OCI-LY1 (cell line): ENCODE results near the gene PLEKHA7.
"Not testable (repeated sequence)": the region's sequence is repeated elsewhere in the genome, so short reads cannot be mapped to it uniquely, and the experiment has no call there.

Experiments used
- H2AFZ ChIP-seq: fragments of 200-600 bp; sonication (generic), shearing (Covaris generic); 2 replicates; pipeline ENCODE4 v1.6.0; 2014; ENCODE audit warnings: antibody characterized with exemption, mild to moderate bottlenecking, low read length
- H3F3A ChIP-seq: fragments of 200-600 bp; sonication (generic), shearing (Covaris generic); 2 replicates; pipeline ENCODE4 v1.6.0; 2014; ENCODE audit warnings: mild to moderate bottlenecking, antibody characterized with exemption, low read length, moderate library complexity; ENCODE audit not compliant: insufficient read depth
- H3K27ac ChIP-seq: fragments of 200-600 bp; sonication (generic); 2 replicates; pipeline ENCODE4 v1.5.1; 2014; ENCODE audit warnings: low read length, mixed run types, mild to moderate bottlenecking, low read depth; ENCODE audit not compliant: poor library complexity, severe bottlenecking
- H3K27me3 ChIP-seq: fragments of 200-600 bp; sonication (generic); 2 replicates; pipeline ENCODE4 v1.6.0; 2014; ENCODE audit warnings: antibody characterized with exemption, mild to moderate bottlenecking, low read length, moderate library complexity; ENCODE audit not compliant: insufficient read depth
- H3K36me3 ChIP-seq: fragments of 200-600 bp; sonication (generic); 2 replicates; pipeline ENCODE4 v1.6.1; 2014; ENCODE audit warnings: mild to moderate bottlenecking, antibody characterized with exemption, low read length, moderate library complexity, mixed read lengths; ENCODE audit not compliant: insufficient read depth
- H3K4me1 ChIP-seq: fragments of 200-600 bp; sonication (generic); 2 replicates; pipeline ENCODE4 v1.5.1; 2014; ENCODE audit warnings: mild to moderate bottlenecking, low read length, moderate library complexity; ENCODE audit not compliant: insufficient read depth, severe bottlenecking
- H3K4me2 ChIP-seq: fragments of 200-600 bp; sonication (generic), shearing (Covaris generic); 2 replicates; pipeline ENCODE4 v1.6.1; 2014; ENCODE audit warnings: low read length
- H3K4me3 ChIP-seq: fragments of 200-600 bp; sonication (generic); 2 replicates; pipeline ENCODE4 v1.5.1; 2014; ENCODE audit warnings: low read length, low read depth, mild to moderate bottlenecking, mixed read lengths; ENCODE audit not compliant: poor library complexity, severe bottlenecking
- H3K79me2 ChIP-seq: fragments of 200-600 bp; shearing (Covaris generic); 2 replicates; pipeline ENCODE4 v1.6.1; 2016; ENCODE audit warnings: mixed run types, low read length, mixed read lengths; ENCODE audit not compliant: insufficient read depth
- H3K9ac ChIP-seq: fragments of 200-600 bp; sonication (generic), shearing (Covaris generic); 2 replicates; pipeline ENCODE4 v1.6.1; 2014; ENCODE audit warnings: mild to moderate bottlenecking, low read length, mixed read lengths
- H3K9me2 ChIP-seq: fragments of 200-600 bp; sonication (generic), shearing (Covaris generic); 2 replicates; pipeline ENCODE4 v1.6.1; 2014; ENCODE audit warnings: low read depth, mild to moderate bottlenecking, low read length, mixed read lengths
- H3K9me3 ChIP-seq: fragments of 200-600 bp; shearing (Covaris generic); 2 replicates; pipeline ENCODE4 v1.6.1; 2014; ENCODE audit warnings: low read length, mixed read lengths
- H4K20me1 ChIP-seq: fragments of 200-600 bp; sonication (generic), shearing (Covaris generic); 2 replicates; pipeline ENCODE4 v1.6.0; 2016; ENCODE audit warnings: mild to moderate bottlenecking, low read length; ENCODE audit not compliant: insufficient read depth
- EZH2 ChIP-seq: fragments of 200-600 bp; sonication (generic), shearing (Covaris generic); IDR thresholded peaks from 2 replicates; pipeline ENCODE4 v1.8.0; 2017; ENCODE audit warnings: borderline replicate concordance, mixed run types, mild to moderate bottlenecking, antibody characterized with exemption, low read length, moderate library complexity, mixed read lengths
- TF ChIP-seq, protein P1 (sequence below): fragments of 200-600 bp; sonication (generic), shearing (Covaris generic); IDR thresholded peaks from 2 replicates; pipeline ENCODE4 v1.5.1; 2017; ENCODE audit warnings: mild to moderate bottlenecking, antibody characterized with exemption, low read length, moderate library complexity, mixed read lengths

The PLEKHA7 gene

DNA sequence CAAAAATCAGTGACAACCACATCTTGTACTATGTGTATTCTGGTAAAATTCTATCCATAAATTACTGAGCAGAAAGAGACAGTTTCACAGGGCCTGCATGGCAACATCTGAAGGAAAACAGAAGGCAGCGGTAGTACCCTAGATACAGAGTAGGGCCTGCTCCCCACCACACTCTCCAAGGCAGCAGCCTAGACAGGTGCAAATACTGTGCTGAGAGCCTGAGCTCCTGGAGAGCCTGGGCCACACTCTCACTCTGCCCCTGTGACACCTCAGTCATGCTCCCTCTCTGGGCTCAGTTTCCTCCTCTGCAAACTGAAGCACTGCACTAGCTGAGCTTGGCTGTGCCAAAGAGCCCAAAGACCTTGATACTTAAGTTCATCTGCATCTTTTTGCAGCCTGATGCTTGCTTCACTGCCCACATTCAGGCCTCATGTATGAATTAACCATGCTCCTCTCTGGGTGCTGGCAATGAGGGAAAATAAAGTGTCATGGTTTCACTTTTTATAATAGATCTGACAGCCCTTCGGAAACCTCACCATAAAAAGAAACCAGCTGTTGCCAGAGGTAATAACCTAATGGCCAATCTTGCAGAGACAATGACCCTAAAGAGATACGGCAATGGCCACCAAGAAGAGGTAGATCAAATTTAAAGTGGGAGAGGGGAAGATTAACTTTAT, 104.7 kb downstream of the PLEKHA7 start:
- H3K9ac ChIP-seq: no peak overlapping the region
- no peaks in the 10 kb centered on the region for H3K79me2 ChIP-seq
- no peaks in the 10 kb centered on the region for H3F3A ChIP-seq
- H3K9me2 ChIP-seq: no peaks in the 10 kb centered on the region
- H2AFZ ChIP-seq: no peak overlapping the region
- no peak overlapping the region for H3K27ac ChIP-seq
- TF ChIP-seq, protein P1, sequence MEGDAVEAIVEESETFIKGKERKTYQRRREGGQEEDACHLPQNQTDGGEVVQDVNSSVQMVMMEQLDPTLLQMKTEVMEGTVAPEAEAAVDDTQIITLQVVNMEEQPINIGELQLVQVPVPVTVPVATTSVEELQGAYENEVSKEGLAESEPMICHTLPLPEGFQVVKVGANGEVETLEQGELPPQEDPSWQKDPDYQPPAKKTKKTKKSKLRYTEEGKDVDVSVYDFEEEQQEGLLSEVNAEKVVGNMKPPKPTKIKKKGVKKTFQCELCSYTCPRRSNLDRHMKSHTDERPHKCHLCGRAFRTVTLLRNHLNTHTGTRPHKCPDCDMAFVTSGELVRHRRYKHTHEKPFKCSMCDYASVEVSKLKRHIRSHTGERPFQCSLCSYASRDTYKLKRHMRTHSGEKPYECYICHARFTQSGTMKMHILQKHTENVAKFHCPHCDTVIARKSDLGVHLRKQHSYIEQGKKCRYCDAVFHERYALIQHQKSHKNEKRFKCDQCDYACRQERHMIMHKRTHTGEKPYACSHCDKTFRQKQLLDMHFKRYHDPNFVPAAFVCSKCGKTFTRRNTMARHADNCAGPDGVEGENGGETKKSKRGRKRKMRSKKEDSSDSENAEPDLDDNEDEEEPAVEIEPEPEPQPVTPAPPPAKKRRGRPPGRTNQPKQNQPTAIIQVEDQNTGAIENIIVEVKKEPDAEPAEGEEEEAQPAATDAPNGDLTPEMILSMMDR: no peak
- no peak for TF ChIP-seq EZH2
- H3K4me1 ChIP-seq: no peaks in the 10 kb centered on the region
- no peaks in the 10 kb centered on the region for H3K9me3 ChIP-seq
- H4K20me1 ChIP-seq: no peaks in the 10 kb centered on the region
- H3K4me3 ChIP-seq: no peak overlapping the region
- H3K4me2 ChIP-seq: no peak overlapping the region
- H3K27me3 ChIP-seq: no peaks in the 10 kb centered on the region
- H3K36me3 ChIP-seq: no peaks in the 10 kb centered on the region

DNA sequence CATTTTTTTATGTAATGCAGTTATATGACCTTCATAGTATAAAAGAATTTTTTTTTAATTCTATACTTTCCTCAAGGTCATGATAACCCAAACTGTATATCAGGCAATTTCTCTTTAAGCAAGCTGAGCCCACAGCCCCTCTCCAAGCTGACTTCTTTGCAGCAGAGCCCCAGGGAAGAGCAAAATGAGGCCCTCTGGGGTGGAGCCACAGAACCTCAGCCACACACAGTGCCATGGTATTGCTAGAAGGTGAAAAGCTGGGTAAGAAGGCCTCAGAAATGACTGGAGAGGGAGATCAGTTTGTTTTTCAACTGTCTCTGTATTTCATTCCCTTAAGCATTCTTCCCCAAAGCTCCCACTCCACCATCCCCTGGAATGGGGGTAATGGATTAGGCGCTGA, 108.8 kb downstream of the PLEKHA7 start:
- H4K20me1 ChIP-seq: no peaks in the 10 kb centered on the region
- H3K9me3 ChIP-seq: no peaks in the 10 kb centered on the region
- no peak overlapping the region for H3K9ac ChIP-seq
- H3F3A ChIP-seq: no peaks in the 10 kb centered on the region
- TF ChIP-seq, protein P1: no peak
- no peak for TF ChIP-seq EZH2
- no peak overlapping the region for H3K4me3 ChIP-seq
- no peak overlapping the region for H3K27ac ChIP-seq
- H3K79me2 ChIP-seq: no peaks in the 10 kb centered on the region
- H3K27me3 ChIP-seq: 0 out of 2 replicates have a peak, but pooled peaks cover 4% of the 10 kb centered on the region
- H3K4me2 ChIP-seq: no peak overlapping the region
- H2AFZ ChIP-seq: no peak overlapping the region
- H3K36me3 ChIP-seq: no peaks in the 10 kb centered on the region
- H3K9me2 ChIP-seq: no peaks in the 10 kb centered on the region
- H3K4me1 ChIP-seq: no peaks in the 10 kb centered on the region

DNA sequence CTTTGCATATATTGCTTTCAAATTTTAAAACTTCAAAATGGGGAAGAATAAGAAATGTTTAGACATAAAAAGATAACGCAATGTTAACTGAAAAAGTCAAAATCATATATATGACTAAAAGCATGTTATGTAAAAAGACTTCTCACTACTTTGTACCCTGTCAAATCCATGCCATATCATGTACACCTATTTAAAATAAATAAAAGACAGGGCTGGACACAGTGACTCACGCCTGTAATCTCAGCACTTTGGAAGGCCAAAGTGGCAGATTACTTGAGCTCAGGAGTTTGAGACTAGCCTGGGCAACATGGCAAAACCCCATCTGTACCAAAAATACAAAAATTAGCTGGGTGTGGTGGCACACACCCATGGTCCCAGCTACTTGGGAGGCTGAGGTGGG, 109.5 kb downstream of the PLEKHA7 start:
- not testable (repeated sequence) for H3K36me3 ChIP-seq, H2AFZ ChIP-seq, H3K9ac ChIP-seq, H3K4me3 ChIP-seq, H3K4me1 ChIP-seq, H3K9me2 ChIP-seq, H3K4me2 ChIP-seq, H3K79me2 ChIP-seq, H3K27ac ChIP-seq, H4K20me1 ChIP-seq, H3F3A ChIP-seq, H3K9me3 ChIP-seq, H3K27me3 ChIP-seq

DNA sequence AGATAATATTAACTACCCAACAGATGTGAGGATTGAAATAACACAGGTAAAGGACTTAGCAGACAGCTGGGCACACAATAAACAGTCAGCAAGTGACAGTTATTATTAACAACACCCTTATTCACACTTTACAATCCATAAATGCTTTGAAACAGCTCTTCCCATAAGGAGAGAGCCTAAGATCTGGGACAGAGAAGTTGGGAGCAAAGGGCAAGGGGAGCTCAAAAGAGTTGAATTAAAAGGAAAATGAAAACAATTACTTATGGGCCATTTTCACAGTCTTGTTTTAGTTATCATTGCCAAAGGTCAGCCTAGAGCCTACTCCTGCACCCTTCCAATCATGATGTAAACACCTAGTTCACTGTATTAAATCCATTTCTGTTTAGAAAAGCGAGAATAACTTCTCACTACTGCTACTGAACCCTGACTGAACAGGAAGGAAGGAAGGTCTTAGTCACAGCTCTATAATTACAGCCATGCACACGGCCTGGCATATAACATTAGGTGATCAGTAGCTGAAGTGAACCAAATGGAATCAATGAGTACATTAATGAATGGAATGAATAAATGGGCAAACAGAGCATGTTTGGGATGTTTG, 111.3 kb downstream of the PLEKHA7 start:
- Histone ChIP-seq H3K4me1 (no peaks in the 10 kb centered on the region), H3K79me2 (no peaks in the 10 kb centered on the region), H3K4me3 (no peak overlapping the region)

More for the DNA sequence above, 111.3 kb downstream of the PLEKHA7 start:
- H4K20me1 ChIP-seq: no peaks in the 10 kb centered on the region
- no peak overlapping the region for H2AFZ ChIP-seq
- no peaks in the 10 kb centered on the region for H3K9me2 ChIP-seq
- no peak for TF ChIP-seq EZH2
- TF ChIP-seq, protein P1: no peak
- no peak overlapping the region for H3K27ac ChIP-seq
- no peaks in the 10 kb centered on the region for H3K9me3 ChIP-seq
- 0 out of 2 replicates have a peak, but pooled peaks cover 4% of the 10 kb centered on the region for H3K27me3 ChIP-seq
- no peak overlapping the region for H3K4me2 ChIP-seq
- H3K9ac ChIP-seq: no peak overlapping the region
- no peaks in the 10 kb centered on the region for H3K36me3 ChIP-seq
- no peaks in the 10 kb centered on the region for H3F3A ChIP-seq
